ENCODE results near the gene HNRNPA2B1.

DNA sequence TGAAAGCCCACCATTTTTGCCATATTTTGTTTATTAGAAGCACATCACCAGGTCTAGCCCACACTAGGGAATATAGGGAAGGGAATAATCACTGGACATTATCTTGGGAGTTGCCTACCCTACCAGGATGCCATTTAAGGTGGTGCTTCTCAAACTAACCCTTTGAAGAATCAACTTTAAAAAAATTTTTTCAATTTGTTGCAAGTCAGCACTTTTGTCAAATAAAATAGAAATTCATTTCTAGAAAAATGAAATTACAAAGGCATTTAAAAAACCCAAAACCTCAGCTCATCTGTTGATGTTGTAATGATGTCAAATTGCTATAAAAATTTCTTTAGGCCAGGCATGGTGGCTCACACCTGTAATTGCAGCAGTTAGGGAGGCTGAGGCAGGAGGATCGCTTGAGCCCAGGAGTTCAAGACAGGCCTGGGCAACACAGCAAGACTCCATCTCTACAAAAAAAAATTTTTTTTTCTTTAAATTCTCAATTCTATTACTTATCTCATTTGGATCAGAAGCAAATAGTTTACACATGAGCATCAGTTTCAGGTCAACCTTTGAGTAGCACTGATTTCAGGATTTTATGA is 51.1 kb downstream of the HNRNPA2B1 start:
- TF ChIP-seq, protein P1, sequence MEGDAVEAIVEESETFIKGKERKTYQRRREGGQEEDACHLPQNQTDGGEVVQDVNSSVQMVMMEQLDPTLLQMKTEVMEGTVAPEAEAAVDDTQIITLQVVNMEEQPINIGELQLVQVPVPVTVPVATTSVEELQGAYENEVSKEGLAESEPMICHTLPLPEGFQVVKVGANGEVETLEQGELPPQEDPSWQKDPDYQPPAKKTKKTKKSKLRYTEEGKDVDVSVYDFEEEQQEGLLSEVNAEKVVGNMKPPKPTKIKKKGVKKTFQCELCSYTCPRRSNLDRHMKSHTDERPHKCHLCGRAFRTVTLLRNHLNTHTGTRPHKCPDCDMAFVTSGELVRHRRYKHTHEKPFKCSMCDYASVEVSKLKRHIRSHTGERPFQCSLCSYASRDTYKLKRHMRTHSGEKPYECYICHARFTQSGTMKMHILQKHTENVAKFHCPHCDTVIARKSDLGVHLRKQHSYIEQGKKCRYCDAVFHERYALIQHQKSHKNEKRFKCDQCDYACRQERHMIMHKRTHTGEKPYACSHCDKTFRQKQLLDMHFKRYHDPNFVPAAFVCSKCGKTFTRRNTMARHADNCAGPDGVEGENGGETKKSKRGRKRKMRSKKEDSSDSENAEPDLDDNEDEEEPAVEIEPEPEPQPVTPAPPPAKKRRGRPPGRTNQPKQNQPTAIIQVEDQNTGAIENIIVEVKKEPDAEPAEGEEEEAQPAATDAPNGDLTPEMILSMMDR (conservative IDR thresholded peaks at IDR 0.05; ENCODE audit: low read length), result no peak
- no peak for TF ChIP-seq EZH2phosphoT487 (IDR thresholded peaks at IDR 0.05; ENCODE audit: borderline replicate concordance)
